HCT116 (cell line): ENCODE results near the gene NDC1. TPM values are rescaled to one million over a fixed set of nuclear protein-coding genes. Genes with fewer than 3 reads are reported as not detected.
A peak's percentile ranks its signal among the peaks of the same experiment; 100 is the strongest.
"Not testable (repeated sequence)": the region's sequence is repeated elsewhere in the genome, so short reads cannot be mapped to it uniquely, and the experiment has no call there.

Experiments
- ATAC-seq: fragments of 200-7000 bp; cut with Tn5 transposase; 2 replicates; pipeline ENCODE4 v1.9.1; 2020; ENCODE audit warnings: mild to moderate bottlenecking, moderate library complexity
- BruUV-seq: library from RNA; stranded (reverse); fragments of 400-500 nt; replicated peaks from 2 replicates; lab custom pipeline; 2021; lab: Mats Ljungman, UMichigan
- CTCF ChIA-PET: fragments of 300-600 bp; sonication (Branson Sonifier 250); formaldehyde crosslinking; loops from one replicate; lab custom pipeline; 2021; ENCODE audit warnings: antibody characterized with exemption; lab: Charles Lee
- POLR2A ChIA-PET: fragments of 300-600, 350-600 bp; sonication (Branson Sonifier 250); formaldehyde crosslinking; loops from one replicate; lab custom pipeline; 2021; ENCODE audit warnings: antibody characterized with exemption; lab: Charles Lee
- RAD21 ChIA-PET, 2 experiments: fragments of 300-600 bp; sonication (Branson Sonifier 250); formaldehyde crosslinking; loops; one replicate each; lab custom pipeline; 2023; ENCODE audit warnings: low total read pairs in 2 of 2; ENCODE audit not compliant: uncharacterized antibody in 2 of 2, unreplicated experiment in 2 of 2, low non-redundant PET in 1 of 2; lab: Charles Lee
- DNase-seq: peaks from one replicate; pipeline ENCODE4 v3.0.0-alpha.2; 2010; ENCODE audit warnings: low read depth, low spot score
- H2AFZ ChIP-seq: fragments of 200-600 bp; shearing (Covaris generic), sonication (generic); 2 replicates; pipeline ENCODE4 v1.6.1; 2017; ENCODE audit warnings: low read depth, mixed run types, mixed read lengths, antibody characterized with exemption, low read length; ENCODE audit not compliant: poor library complexity, severe bottlenecking
- H3K27ac ChIP-seq: 2 replicates; pipeline ENCODE4 v1.5.1; 2012; ENCODE audit warnings: low read depth, low read length
- H3K27me3 ChIP-seq: fragments of 200-600 bp; sonication (generic); 2 replicates; pipeline ENCODE4 v1.6.1; 2016; ENCODE audit warnings: mixed run types, low read length, mixed read lengths; ENCODE audit not compliant: insufficient read depth
- H3K36me3 ChIP-seq, 2 experiments: fragments of 200-500 bp in 1 of 2; fragments of 200-600 bp in 1 of 2; sonication (Bioruptor generic) in 1 of 2; sonication (generic) in 1 of 2; 2 replicates each; pipeline versions ENCODE4 v1.5.1 to v1.6.1; 2014 to 2016; ENCODE audit warnings: low read length in 2 of 2, inconsistent platforms in 1 of 2, mixed read lengths in 1 of 2, mixed run types in 1 of 2; ENCODE audit not compliant: insufficient read depth in 2 of 2, control insufficient read depth in 1 of 2
- H3K4me1 ChIP-seq, 2 experiments: fragments of 200-600 bp in 1 of 2; sonication (generic) in 1 of 2; 2 replicates each; pipeline versions ENCODE4 v1.5.1 to v1.6.1; 2012 to 2017; ENCODE audit warnings: low read length in 2 of 2, inconsistent platforms in 1 of 2, mild to moderate bottlenecking in 1 of 2, mixed read lengths in 1 of 2, mixed run types in 1 of 2, moderate library complexity in 1 of 2; ENCODE audit not compliant: insufficient read depth in 2 of 2, control insufficient read depth in 1 of 2
- H3K4me2 ChIP-seq: fragments of 200-600 bp; sonication (generic); 2 replicates; pipeline ENCODE4 v1.6.1; 2017; ENCODE audit warnings: mixed run types, low read length, mixed read lengths
- H3K4me3 ChIP-seq, 2 experiments: fragments of 200-600 bp in 1 of 2; sonication (generic) in 1 of 2; replicated peaks in 1 of 2; 2 replicates each; pipeline ENCODE4 v1.5.1; 2011 to 2016; ENCODE audit warnings: low read length in 2 of 2, control low read depth in 1 of 2, low read depth in 1 of 2, mild to moderate bottlenecking in 1 of 2, mixed read lengths in 1 of 2, mixed run types in 1 of 2
- H3K79me2 ChIP-seq: fragments of 200-600 bp; sonication (generic); 2 replicates; pipeline ENCODE4 v1.6.1; 2017; ENCODE audit warnings: mild to moderate bottlenecking, mixed run types, low read length, moderate library complexity, mixed read lengths; ENCODE audit not compliant: insufficient read depth
- H3K9ac ChIP-seq: fragments of 200-600 bp; sonication (generic); 2 replicates; pipeline ENCODE4 v1.6.1; 2016; ENCODE audit warnings: low read length, mixed read lengths
- H3K9me2 ChIP-seq: fragments of 200-600 bp; sonication (generic), shearing (Covaris generic); 2 replicates; pipeline ENCODE4 v1.6.1; 2017; ENCODE audit warnings: mixed run types, mild to moderate bottlenecking, moderate library complexity; ENCODE audit not compliant: insufficient read depth
- H3K9me3 ChIP-seq, 2 experiments: fragments of 200-500 bp in 1 of 2; fragments of 200-600 bp in 1 of 2; sonication (Bioruptor generic) in 1 of 2; sonication (generic) in 1 of 2; 2 replicates each; pipeline ENCODE4 v1.6.1; 2014 to 2017; ENCODE audit warnings: low read length in 2 of 2, mixed read lengths in 2 of 2, inconsistent platforms in 1 of 2, low read depth in 1 of 2, mild to moderate bottlenecking in 1 of 2, mixed run types in 1 of 2, moderate library complexity in 1 of 2; ENCODE audit not compliant: control insufficient read depth in 1 of 2, insufficient read depth in 1 of 2
- H4K20me1 ChIP-seq: fragments of 200-600 bp; sonication (generic), shearing (Covaris generic); 2 replicates; pipeline ENCODE4 v1.6.1; 2017; ENCODE audit warnings: mixed run types, mild to moderate bottlenecking, moderate library complexity; ENCODE audit not compliant: insufficient read depth
- EGR1 ChIP-seq: IDR thresholded peaks from 2 replicates; pipeline ENCODE4 v1.6.1; 2012; ENCODE audit warnings: low read depth
- RAD21 ChIP-seq: IDR thresholded peaks from 2 replicates; pipeline ENCODE4 v1.6.1; 2012; ENCODE audit warnings: low read depth, mild to moderate bottlenecking
- intact Hi-C: fragments of 100-400 bp; cut with micrococcal nuclease; formaldehyde crosslinking; loops from 2 replicates; pipeline ENCODE4 v1.10.0; 2022
- total RNA-seq: library from RNA; stranded (reverse); gene quantifications from one replicate; pipeline ENCODE4 v1.2.1, GENCODE V29; 2021; ENCODE audit not compliant: unreplicated experiment
- TF ChIP-seq, protein P1 (sequence below), 3 experiments: fragments of 200-600 bp in 1 of 3; sonication (generic) in 1 of 3; IDR thresholded peaks in 2 of 3; conservative IDR thresholded peaks in 1 of 3; 2 replicates each; pipeline ENCODE4 v1.5.1; 2012 to 2017; ENCODE audit warnings: low read depth in 2 of 3, low read length in 2 of 3, antibody characterized with exemption in 1 of 3, borderline replicate concordance in 1 of 3, control low read depth in 1 of 3, mild to moderate bottlenecking in 1 of 3, mixed read lengths in 1 of 3, mixed run types in 1 of 3, moderate library complexity in 1 of 3; ENCODE audit not compliant: insufficient read depth in 1 of 3
- TF ChIP-seq, protein P2 (sequence below): IDR thresholded peaks from 2 replicates; pipeline ENCODE4 v1.6.1; 2012

NDC1 gene
- total RNA-seq, 1 experiment from 2014 or later, result 54.7 TPM

DNA sequence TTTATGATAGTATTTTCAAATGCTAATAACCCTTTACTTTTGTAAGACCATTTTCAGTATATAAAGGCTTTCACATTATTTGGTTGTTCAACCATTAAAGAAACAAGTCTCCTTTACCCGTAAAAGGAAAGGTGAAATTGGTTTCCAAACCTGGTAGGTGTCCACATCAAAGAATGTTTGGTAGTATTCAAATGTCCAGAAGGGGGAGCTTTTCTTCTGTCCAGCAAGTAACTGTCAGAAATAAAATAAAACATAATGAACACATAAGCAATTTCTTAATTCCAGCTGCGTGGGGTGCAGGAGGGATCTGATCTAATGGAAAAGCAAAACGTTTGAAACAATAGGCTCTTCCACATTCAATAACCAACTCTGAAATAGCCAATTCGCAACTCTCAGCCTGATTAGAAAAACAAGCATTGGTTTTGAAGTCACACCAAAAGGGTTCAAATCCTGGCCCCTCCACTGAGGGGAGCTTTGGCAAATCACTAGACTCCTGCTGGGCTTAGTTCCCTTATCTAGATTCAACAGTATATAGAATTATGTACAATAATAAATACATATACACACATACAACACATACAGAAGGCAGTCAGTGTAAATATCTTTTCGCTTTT, 40.5 kb upstream of the NDC1 start:
- no peak for TF ChIP-seq EGR1
- TF ChIP-seq, protein P1, sequence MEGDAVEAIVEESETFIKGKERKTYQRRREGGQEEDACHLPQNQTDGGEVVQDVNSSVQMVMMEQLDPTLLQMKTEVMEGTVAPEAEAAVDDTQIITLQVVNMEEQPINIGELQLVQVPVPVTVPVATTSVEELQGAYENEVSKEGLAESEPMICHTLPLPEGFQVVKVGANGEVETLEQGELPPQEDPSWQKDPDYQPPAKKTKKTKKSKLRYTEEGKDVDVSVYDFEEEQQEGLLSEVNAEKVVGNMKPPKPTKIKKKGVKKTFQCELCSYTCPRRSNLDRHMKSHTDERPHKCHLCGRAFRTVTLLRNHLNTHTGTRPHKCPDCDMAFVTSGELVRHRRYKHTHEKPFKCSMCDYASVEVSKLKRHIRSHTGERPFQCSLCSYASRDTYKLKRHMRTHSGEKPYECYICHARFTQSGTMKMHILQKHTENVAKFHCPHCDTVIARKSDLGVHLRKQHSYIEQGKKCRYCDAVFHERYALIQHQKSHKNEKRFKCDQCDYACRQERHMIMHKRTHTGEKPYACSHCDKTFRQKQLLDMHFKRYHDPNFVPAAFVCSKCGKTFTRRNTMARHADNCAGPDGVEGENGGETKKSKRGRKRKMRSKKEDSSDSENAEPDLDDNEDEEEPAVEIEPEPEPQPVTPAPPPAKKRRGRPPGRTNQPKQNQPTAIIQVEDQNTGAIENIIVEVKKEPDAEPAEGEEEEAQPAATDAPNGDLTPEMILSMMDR (IDR thresholded peaks at IDR 0.05 in 2 of 3, conservative IDR thresholded peaks at IDR 0.05 in 1 of 3; ENCODE audit: borderline replicate concordance in 1 of 3, insufficient read depth in 1 of 3, low read depth in 2 of 3, low read length in 2 of 3), result peak; percentile 61 to 75 (median 70); a peak in 5 of 6 replicates
- TF ChIP-seq, protein P2, sequence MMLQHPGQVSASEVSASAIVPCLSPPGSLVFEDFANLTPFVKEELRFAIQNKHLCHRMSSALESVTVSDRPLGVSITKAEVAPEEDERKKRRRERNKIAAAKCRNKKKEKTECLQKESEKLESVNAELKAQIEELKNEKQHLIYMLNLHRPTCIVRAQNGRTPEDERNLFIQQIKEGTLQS, result no peak
- peak; percentile 73 for TF ChIP-seq RAD21
- TF ChIP-seq, all 23 proteins: peak for 2
- H3K9me3 ChIP-seq, result no peaks in the 10 kb centered on the region
- peaks cover 5 to 11% of the 10 kb centered on the region in 2 experiments; a peak in 2 of 4 replicates for H3K36me3 ChIP-seq
- H3K79me2 ChIP-seq, result no peaks in the 10 kb centered on the region
- H3K27ac ChIP-seq, result no peak overlapping the region
- intact Hi-C loops, result loop anchor here (1.0 to 2.0 kb wide), 2 partner anchors 81 to 202 kb away; no protein-coding TSS in a partner anchor
- RAD21 ChIA-PET, result interaction anchor here in 1 of 2 experiments (0.6 kb wide), 1 partner anchor 405 kb away, joined by 5 read pairs; no protein-coding TSS in a partner anchor
- H2AFZ ChIP-seq, result no peak overlapping the region
- ATAC-seq, result peak; percentile 67
- POLR2A ChIA-PET, result interaction anchor here (1.3 kb wide), 1 partner anchor 69 kb away, joined by 4 read pairs; no protein-coding TSS in a partner anchor
- peak; percentile 49 for DNase-seq
- peaks cover 0 to 1% of the 10 kb centered on the region in 2 experiments; a peak in 1 of 4 replicates for H3K4me1 ChIP-seq
- H3K9ac ChIP-seq, result no peak overlapping the region
- BruUV-seq, result no TSS peak
- CTCF ChIA-PET, result interaction anchor here (0.6 to 2.4 kb wide), 18 partner anchors 10 to 203 kb away, joined by 3 to 47 read pairs (median 4); partner anchors contain the start of genes DIO1, IFT25 and YIPF1
- H3K4me2 ChIP-seq, result no peak overlapping the region
- H3K9me2 ChIP-seq, result no peaks in the 10 kb centered on the region
- no peaks in the 10 kb centered on the region for H3K27me3 ChIP-seq
- no peak overlapping the region for H3K4me3 ChIP-seq
- H4K20me1 ChIP-seq, result no peaks in the 10 kb centered on the region

DNA sequence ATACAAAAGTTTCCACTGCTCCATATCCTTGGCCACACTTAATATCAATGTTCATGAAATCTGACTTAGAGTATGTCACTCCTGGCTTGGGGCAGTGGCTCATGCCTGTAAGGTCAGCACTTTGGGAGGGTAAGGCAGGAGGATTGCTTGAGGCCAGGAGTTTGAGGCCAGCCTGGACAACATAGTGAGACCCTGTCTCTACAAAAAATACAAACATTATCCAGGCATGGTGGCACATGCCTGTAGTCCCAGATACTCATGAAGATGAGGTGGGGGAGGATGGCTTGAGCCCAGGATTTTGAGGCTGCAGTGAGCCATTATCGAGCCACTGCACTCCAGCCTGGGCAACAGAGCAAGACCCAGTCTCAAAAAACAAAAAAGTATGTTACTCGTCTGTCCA, 37.1 kb upstream of the NDC1 start:
- H3K9ac ChIP-seq, POLR2A ChIA-PET, H2AFZ ChIP-seq, H3K9me2 ChIP-seq, DNase-seq, ATAC-seq, H3K27me3 ChIP-seq, H3K4me1 ChIP-seq, H3K4me2 ChIP-seq, H3K27ac ChIP-seq, H3K9me3 ChIP-seq, H4K20me1 ChIP-seq, intact Hi-C loops, H3K4me3 ChIP-seq, H3K79me2 ChIP-seq, BruUV-seq, RAD21 ChIA-PET: not testable (repeated sequence)
- CTCF ChIA-PET, result interaction anchor here (1.0 to 1.2 kb wide), 2 partner anchors 14 to 84 kb away, joined by 3 to 4 read pairs; no protein-coding TSS in a partner anchor
- H3K36me3 ChIP-seq, result peaks cover 5 to 11% of the 10 kb centered on the region in 2 experiments; a peak in 2 of 4 replicates
